Fibroblast of upper back skin (primary cell): ENCODE measurements around the gene UBA3.
A peak's percentile ranks its signal among the peaks of the same experiment; 100 is the strongest.

Experiments used
- DNase-seq: peaks from one replicate; pipeline ENCODE4 v3.0.0-alpha.2; 2013

The UBA3 gene

DNA sequence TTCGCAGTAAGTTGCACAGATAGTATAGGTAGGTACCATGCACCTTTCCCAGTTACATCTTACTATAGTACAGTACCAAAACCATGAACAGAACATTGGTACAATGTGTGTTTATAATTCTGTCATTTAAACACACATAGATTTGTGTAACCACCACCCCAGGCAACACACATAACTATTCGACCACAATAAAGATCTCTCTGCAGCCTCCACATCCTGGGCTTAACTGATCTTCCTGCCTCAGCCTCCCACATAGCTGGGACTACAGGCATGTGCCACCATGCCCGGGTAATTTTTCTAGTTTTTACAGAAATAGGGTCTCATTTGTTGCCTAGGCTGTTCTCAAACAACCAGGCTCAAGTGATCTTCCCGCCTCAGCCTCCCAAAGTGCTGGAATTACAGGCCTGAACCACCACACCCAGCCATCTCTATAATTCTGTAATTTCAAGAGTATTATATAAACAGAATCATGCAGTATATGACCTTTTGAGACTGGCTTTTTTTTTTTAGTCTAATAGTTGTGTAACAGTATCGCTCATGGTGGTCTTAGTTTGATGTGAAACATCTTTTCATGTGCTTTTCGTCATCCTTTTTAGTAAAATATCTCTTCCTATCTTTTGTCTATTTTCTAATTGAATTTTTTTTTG, 14.7 kb downstream of the UBA3 start:
- DNase-seq: no peak

DNA sequence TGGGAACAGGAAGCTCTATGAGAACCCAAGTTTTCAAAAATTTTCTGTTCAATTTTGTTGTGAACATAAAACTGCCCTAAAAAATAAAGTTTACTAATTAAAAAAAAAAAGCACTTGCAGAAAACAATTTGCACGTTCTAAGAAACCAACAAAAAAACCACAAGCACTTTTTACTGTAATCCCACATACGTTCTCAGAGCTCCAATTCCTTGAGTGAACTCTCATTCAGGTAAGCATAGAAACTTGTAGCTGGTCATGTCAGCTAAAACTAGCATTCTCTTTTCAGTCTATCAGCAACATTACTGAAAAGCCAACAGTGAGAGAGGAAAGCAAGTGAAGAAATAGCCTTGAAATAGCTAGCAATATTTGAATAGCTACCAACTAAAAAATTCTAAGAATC, 16.5 kb downstream of the UBA3 start:
- no peak for DNase-seq

DNA sequence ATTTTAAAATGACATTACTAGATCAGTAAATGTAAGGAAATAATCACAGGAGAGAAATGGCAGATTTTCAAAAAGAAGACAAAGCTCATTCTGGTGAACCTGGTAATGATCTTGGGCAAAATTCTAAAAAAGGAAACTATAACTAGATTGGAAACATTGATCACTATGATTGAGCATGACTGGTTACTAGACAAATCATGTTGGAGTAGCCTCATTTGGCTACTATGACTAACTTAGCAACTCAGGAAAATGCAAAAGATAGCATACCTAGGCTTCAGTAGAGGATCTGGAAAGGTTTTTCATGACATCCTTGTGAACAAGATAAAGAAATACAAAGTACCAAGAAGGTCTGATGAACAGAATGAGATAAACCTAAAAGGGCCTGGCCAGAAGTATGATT, 20.5 kb downstream of the UBA3 start:
- no peak for DNase-seq

DNA sequence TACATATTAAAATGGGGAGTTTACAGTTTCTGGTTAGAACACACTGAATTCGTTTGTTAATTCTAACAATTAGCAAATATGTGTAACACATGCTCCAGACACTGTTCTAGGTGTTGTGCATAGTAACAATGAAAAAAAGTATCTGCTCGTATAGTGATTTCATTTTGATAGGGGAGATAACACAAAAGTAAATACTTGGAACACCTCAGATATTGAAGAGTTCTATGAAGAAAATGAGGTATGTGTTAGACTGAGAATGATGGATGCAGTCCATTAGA, 21.3 kb downstream of the UBA3 start:
- DNase-seq: no peak

DNA sequence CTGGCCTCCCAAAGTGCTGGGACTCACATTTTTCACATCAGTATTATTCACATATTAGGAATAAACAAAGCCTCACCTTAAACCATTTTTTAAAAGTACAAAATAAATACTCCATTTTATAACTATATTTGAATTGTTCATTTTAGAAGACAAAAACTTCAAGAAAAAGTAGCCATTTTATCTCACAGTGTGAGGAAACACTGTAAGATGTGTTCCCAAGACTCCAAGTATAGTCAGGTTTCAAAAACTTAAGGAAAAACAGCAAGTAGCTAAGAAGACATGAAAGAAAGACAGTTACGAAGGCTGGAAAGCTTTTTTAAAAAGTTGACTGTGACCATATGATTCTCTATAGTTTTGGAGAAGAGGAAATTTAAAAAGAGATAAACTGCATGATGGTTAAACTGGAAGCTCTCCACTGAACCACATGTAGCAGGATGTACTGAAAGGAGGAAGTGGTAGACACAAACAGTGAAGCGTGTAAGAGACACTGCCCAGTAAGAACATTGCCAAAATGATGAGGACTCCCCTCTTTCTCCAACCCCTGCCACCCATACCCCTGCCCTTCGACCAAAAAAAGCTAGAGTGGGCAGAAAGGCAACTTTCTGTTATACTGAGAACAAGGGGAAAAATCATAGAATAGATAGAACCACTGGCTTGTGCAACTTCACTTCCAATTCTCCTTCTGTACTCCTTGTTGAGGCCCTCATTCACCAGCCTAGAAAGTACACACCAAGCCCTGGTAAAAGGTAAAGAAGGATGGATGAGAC, 21.8 kb downstream of the UBA3 start:
- DNase-seq: no peak

DNA sequence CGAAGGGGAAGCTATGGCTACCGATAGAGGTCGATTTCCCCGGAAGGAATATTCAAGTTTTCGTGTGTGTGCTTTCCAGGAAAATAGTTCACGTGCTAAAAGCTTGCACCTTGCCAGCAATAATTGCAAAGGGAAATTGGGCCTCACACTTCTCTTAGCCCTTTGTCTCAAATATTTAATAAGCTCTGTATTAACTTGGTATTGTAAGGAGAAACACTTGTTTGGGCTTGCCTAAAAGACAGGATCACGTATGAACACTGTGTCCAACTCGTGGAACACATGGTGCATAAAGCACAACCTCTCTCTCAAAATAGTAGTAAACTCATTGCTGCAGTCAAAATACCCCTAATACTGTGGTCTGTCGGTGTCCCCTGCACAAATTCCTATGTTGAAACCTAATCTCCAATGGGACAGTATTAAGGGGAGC, 27.7 kb downstream of the UBA3 start:
- DNase-seq: no peak

DNA sequence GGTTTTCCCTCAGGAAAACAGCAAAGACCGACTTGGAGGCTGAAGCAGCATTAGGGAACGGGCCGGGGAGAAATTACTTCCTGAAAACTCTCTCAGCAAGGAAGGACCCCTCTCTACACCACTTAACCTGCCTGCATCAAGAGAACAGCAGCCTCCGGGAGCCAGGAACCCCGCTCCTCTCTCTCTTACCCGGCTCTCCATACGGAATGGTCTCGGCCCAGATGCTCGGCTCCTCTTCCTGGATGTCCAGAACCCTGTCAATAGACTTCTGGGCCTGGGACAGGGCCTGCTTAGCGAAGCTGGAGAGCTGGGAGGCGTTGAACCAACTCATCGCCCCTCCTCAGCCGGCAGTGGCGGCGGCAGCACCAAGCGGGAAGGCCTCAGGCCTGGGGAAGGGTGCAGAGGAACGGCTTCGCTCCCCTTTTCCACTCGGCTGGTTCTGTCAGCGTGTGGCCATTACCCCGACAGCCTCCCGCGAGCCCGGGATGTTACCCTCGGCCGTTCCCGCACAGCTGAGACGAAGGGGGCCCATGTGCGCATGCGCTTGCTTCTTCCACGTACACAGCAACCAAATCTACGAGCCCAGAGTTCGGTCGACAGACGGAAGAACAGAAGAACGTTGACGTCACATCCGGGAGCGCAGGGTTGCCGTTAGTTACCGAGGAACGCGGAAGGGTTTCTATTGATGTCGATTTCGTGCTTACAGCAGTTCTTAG, 28.3 kb downstream of the UBA3 start, which contains the start of gene TMF1:
Gene TMF1 (minus strand): TSS at position 578 of the 716 bp plus-strand sequence. CDS start 247 bp downstream, at position 331.
- DNase-seq: peak; percentile 99

DNA sequence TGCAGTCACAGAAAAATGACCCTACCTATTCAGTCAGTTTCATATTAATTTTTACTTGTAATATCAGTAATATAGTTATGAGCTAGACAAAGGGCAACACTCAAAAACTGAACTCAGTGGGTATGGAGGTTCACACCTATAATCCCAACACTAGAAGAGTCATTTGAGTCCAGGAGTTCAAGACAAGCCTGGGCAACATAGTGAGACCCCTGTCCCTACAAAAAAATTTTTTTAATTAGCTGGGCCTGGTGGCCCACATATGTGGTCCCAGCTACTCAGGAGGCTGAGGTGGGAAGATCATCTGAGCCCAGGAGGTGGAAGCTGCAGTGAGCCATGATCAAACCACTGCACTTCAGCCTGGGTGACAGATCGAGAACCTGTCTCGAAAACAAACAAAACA, 31.2 kb downstream of the UBA3 start:
- DNase-seq: no peak

DNA sequence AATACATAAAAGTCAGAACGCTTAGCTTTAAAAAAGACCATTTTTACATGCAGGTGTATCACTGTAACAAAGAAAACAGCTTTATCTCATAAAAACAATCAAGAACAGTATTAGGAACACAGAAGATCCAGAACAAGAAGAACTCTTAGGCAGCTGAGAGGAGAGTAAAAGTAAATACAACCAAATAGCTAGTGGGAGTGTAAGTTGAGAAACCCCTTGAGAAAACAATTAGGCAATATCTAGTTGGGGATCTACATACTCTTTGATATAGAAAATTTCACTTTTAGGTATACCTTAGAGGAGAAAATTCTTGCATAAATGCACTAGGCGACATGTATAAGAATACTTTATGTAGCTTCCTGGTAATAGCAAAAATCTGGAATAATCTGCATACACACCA, 35.6 kb downstream of the UBA3 start:
- no peak for DNase-seq

DNA sequence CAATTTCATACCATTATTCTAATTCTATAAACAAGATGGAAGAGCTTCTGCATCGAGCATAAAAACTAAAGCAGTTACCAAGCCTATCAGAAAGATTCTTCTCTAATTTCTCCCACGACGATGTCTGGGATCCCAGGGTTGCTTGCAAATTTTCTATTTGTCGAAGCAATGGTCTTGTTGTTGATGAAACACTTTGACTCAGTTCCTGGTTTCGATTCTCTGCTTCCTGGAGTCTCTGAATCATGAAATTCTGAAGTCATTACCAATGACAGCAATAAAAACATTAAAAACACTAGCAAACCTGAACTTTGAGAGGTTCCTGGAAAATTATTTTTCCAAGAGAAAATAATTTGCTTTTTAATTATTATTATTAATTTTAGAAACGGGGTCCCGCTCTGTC, 46.7 kb downstream of the UBA3 start:
- peak; percentile 80 for DNase-seq

DNA sequence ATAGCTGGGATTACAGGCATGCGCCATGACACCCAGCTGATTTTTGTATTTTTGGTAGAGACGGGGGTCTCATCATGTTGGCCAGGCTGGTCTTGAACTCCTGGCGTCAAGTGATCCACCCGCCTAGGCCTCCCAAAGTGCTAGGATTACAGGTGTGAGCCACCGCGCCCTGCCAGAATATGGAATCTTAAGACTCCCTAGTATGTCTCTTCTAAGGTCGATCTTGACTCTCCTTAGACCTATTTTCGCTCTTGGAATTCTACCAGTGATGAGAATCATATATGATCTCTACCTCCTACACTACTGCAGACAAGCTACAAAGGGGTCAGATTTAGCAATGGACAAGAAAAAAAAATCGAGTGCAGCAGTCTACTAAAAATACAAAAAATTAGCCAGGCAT, 47.4 kb downstream of the UBA3 start:
- no peak for DNase-seq

DNA sequence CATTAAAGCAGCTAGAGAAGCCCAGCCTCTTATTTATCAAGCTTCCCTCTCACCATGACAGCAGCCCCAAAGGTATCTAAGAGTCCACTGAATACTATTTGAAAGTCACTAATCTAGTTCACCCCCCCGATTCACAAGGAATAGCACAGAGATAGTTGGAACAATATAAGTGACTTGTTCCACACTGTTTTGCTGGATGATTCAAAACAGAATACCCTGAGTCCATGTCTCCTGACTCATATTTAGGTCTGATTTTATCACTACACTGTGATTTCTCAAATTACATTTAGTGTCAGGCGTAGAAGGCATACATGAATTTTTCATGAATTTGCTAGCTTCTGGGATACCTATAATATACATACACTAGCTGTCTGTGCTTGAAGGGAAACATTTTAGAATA, 48.0 kb downstream of the UBA3 start:
- peak; percentile 60 for DNase-seq

DNA sequence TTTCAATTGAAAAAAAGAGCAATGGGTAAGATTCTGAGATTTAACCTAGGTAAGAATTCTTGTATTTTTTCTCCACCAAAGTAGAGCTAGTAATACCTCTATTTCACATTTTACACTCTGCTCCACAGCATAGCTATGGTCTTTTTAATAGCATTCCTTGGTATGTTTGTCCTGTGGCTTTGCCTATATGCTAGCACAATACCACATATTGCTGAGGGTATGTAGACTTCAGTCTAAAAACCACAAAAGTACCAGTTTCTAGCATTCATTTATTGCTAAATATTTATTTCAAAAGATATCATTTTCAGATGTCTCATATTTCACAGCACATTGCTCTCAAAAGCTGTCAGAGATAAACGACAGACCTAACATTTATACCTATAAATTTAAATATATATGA, 48.5 kb downstream of the UBA3 start:
- DNase-seq: peak; percentile 53

DNA sequence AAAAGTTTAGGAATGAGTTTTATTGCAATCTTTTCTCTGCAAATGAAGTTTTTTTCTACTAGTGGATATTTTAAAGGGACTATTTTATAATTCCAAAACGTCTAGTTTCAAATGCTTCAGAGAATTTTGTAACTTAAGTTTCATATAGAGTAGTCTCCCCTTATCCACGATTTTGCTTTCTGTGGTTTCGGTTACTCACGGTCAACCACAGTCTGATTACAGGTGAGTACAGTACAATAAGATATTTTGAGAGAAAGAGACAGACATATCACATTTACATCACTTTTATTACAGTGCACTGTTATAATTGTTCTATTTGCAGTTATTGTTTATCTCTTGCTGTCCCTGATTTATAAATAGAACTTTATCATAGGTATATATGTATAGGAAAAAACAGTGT, 59.3 kb downstream of the UBA3 start:
- no peak for DNase-seq

DNA sequence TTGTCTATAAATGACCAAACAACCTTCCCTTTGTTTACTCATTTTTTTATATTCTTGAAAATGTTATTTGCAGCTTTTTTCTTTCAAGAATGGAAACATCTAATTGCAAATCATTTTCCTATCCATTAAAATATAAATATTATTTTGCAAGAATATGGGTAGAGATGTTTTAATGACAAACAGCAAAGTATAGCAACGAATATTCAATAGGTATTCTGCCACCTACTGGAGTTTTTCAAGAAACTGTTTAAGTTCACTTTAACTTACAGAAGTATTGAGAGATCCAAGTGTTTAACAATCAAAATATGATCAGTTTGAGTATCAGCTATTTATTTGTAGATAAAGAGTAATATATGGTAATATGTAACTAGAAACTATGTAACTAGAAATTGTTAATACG, 59.7 kb downstream of the UBA3 start:
- no peak for DNase-seq

DNA sequence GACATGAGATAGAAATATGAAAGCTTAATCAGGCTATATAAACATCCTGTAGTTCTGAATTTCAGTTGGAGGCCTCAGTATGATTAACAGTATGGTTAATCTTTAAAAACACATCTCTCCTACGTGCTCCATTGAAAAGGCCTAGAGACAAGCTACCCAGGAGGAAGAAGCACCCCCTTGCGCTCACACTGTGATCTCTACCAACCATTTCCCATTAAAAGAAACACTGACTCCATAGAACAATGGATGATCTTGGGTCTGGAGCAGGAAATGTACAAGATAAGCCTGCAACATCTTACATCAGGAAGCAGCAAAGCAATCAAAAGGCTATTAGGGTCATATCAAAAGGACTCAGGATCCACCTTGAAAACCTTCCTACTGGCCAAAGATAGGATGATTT, 63.3 kb downstream of the UBA3 start:
- no peak for DNase-seq

DNA sequence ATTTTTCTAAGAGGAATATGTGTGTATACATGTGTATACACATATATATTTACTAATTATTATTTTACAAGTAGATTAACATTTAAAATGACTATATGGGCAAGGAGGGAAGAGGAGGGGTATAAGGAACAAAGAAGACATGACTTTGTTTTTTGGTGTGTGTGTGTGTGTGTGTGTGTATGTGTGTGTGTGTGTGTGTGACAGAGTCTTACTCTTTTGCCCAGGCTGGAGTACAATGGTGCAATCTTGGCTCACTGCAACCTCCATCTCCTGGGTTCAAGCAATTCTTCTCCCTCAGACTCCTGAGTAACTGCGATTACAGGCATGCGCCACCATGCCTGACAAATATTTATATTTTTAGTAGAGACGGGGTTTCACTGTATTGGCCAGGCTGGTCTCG, 64.1 kb downstream of the UBA3 start:
- DNase-seq: no peak

DNA sequence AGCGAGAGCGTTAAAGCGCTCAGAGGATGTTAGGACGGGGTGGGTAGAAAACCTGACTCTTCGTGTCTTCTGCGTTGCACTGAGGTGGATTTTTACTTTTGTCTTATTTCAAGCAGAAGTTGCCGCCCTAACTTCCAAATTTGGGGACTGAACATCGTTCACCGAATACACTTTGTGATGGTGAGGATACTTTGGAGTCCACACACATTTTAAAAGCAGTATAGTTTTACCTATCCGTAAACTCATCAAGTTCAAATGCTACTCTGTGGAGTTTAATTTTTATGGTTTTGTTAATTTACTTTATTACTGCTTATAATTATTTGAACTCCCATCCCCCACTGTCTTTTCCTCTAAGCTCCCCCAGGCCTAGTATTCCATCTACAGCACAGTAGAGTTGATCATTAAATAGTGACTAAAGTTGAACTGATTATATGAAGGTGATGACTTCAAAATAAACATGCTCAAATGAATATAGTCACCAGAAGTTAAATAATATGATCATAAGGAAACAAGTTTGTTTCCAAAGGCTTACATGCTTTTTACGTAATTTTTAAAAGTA, 66.1 kb downstream of the UBA3 start:
- DNase-seq: no peak

DNA sequence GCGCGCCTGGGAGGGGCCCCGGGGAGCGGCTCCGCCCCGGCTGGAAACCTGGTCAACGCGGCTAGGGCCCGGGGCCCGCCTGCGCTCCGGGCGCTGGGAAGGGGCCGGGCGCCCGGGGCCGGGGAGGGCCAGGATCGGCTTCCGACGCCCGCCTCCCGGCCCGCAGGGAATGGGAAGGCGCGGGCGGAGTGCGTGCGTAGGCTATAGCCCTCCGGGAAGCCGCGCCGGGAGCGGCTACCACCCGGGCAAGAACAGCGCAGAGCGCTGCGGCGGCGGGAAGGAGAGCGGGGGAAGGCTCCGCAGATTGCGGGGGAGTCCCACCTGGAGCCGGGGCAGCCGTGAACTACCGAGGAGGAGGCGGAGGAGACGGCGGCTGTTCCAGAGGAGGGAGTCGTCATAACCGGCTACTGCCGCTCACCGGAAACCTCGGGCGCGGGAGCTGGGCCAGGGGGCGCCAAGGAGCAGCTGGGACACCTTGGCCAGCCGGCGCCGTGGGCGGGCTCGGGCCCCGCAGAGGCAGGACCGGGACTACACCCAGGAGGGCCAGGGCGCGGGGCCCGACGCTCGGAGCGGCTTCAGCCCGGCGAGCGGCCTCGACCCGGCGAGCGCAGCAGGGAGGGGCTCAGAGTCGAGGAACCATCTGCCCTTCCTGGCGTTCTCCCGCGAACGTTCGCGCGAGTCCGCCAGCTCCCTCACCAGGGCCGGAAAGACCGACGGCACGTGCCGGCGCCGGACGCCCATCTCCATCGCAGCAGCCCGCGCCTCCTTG, 66.7 kb downstream of the UBA3 start, which contains the start of gene EOGT:
Gene EOGT (minus strand): TSS at position 432 of the 769 bp plus-strand sequence. CDS start 3,838 bp downstream, outside the sequence.
- DNase-seq: peak; percentile 84

DNA sequence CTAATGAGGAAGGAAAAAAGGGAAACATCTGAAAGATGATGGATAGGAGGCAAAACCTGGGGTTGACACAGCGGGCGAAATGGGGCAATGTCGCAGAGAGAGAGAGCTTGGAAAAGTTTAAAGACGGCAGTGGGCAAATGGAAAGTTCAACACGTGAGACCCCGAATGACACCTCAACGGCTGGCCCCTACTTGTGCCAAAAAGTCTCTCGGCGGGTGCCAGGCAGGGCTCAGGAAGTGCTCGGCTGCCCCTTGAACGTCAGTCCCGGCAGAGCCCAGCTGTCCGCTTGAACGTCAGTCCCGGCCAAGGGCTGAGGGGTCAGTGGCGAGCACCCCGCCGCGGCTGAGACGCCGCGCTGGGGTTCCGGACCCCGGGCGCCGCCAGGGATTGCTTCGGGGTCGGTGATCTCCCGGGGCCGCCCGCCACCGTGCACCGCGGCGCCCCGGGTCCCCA, 67.3 kb downstream of the UBA3 start:
- peak; percentile 28 for DNase-seq

DNA sequence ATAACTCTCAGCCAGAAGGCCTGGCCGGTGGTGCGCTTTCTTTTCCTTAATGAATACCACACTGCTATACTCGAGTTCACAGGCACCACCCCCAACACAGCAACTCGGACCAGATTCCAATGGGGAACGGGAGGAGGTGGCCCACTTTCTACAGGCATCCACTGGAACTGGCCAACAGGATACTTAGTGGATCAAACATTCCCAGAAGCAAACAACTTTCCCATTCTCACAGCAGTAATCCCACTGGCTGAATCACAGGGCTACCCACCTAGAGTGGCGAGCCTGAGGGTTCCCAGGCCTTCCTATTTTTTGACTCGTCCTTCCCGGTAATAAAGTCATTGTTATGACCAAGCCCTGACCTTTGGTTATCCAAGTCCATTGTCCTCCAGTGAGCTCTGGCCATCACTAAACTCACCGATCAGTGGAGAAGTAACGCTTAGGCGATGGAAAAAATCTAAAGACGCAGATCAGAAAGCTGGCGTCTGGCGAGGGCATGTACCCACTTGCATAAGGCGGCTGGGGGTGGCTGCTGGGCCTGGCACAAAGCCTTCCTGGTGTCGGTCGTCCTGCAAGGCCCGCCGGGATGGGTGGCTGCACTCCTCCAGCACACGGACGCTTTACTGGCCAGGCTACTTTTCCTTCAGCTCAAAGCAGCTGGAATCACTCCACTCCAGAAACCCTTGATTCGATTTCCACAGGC, 67.9 kb downstream of the UBA3 start:
- peak; percentile 74 for DNase-seq

DNA sequence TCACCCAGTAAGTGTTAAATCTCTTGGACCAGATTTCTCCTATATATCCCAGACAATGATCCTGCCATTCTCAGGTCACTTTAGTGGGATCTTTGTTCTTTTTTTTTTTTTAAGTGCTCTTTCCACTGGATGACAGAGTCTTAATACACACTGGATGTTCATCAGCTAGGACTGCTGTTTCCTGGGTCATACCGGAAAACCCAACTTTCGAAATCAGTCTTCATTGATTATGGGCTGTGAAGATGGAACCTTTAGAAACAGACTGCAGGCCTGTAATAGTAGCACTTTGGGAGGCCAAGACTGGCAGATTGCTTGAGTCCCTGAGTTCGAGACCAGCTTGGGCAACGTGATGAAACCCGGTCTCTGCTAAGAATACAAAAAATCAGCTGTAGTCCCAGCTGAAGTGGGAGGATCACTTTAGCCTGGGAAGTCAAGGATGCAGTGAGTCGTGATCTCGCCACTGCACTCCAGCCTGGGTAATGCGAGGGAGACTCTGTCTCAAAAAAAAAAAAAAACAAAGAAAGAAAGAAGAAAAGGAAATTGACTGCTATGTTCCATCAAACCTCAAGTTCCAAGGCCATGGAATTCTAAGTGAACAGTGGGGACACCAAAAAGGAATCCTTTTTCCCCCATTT, 69.0 kb downstream of the UBA3 start:
- DNase-seq: peak; percentile 28
